GM23338 (cell line): ENCODE results near the gene NTM. TPM values are rescaled to one million over a fixed set of nuclear protein-coding genes. Genes with fewer than 3 reads are reported as not detected.

ENCODE experiments used
- ATAC-seq: fragments of 200-7000 bp; cut with Tn5 transposase; 3 replicates; pipeline ENCODE4 v1.9.1; 2020
- DNase-seq: peaks from one replicate; pipeline ENCODE4 v3.0.0-alpha.2; 2015; ENCODE audit warnings: low spot score
- H2AFZ ChIP-seq: fragments of 200-600 bp; sonication (generic); 2 replicates; pipeline ENCODE4 v1.8.0; 2016; ENCODE audit warnings: antibody characterized with exemption, mild to moderate bottlenecking, moderate library complexity
- H3F3A ChIP-seq: fragments of 200-600 bp; sonication (generic); replicated peaks from 2 replicates; pipeline ENCODE4 v1.8.0; 2017; ENCODE audit warnings: antibody characterized with exemption, mixed run types, low read depth
- H3K27ac ChIP-seq: fragments of 200-600 bp; sonication (generic); 2 replicates; pipeline ENCODE4 v1.6.1; 2016; ENCODE audit warnings: low read depth
- H3K27me3 ChIP-seq: fragments of 200-600 bp; sonication (generic); 2 replicates; pipeline ENCODE4 v1.8.0; 2016; ENCODE audit warnings: mild to moderate bottlenecking, mixed run types, moderate library complexity; ENCODE audit not compliant: insufficient read depth
- H3K36me3 ChIP-seq: fragments of 200-600 bp; sonication (generic); 2 replicates; pipeline ENCODE4 v1.8.0; 2016; ENCODE audit warnings: mild to moderate bottlenecking; ENCODE audit not compliant: insufficient read depth
- H3K4me1 ChIP-seq: fragments of 200-600 bp; sonication (generic); 2 replicates; pipeline ENCODE4 v1.8.0; 2016; ENCODE audit warnings: mild to moderate bottlenecking, moderate library complexity; ENCODE audit not compliant: insufficient read depth
- H3K4me2 ChIP-seq: fragments of 200-600 bp; sonication (generic); 2 replicates; pipeline ENCODE4 v1.7.1; 2017; ENCODE audit warnings: mixed run types
- H3K4me3 ChIP-seq: fragments of 200-600 bp; sonication (generic); 2 replicates; pipeline ENCODE4 v1.6.1; 2016; ENCODE audit warnings: mixed run types
- H3K79me2 ChIP-seq: fragments of 200-600 bp; sonication (generic); replicated peaks from 2 replicates; pipeline ENCODE4 v1.8.0; 2017; ENCODE audit warnings: mild to moderate bottlenecking; ENCODE audit not compliant: insufficient read depth
- H3K9me2 ChIP-seq: fragments of 200-600 bp; sonication (generic); 2 replicates; pipeline ENCODE4 v1.8.0; 2017; ENCODE audit not compliant: insufficient read depth
- H4K20me1 ChIP-seq: fragments of 200-600 bp; sonication (generic); replicated peaks from 2 replicates; pipeline ENCODE4 v1.8.0; 2017; ENCODE audit warnings: mild to moderate bottlenecking; ENCODE audit not compliant: insufficient read depth
- H3K27ac Mint-ChIP-seq: 2 replicates; pipeline ENCODE4 v1.8.0; 2020; ENCODE audit warnings: inconsistent platforms, mild to moderate bottlenecking, moderate library complexity, mixed read lengths
- H3K27me3 Mint-ChIP-seq: 3 replicates; pipeline ENCODE4 v1.8.0; 2022; ENCODE audit warnings: low read depth, mild to moderate bottlenecking, moderate library complexity, mixed read lengths, inconsistent platforms; ENCODE audit not compliant: insufficient read depth, poor library complexity
- H3K36me3 Mint-ChIP-seq: 3 replicates; pipeline ENCODE4 v1.8.0; 2021; ENCODE audit warnings: low read depth, mild to moderate bottlenecking, inconsistent platforms, moderate library complexity, mixed read lengths
- H3K4me1 Mint-ChIP-seq: 3 replicates; pipeline ENCODE4 v1.8.0; 2020; ENCODE audit warnings: mild to moderate bottlenecking, inconsistent platforms, mixed read lengths
- H3K4me3 Mint-ChIP-seq: 3 replicates; pipeline ENCODE4 v1.8.0; 2021; ENCODE audit warnings: moderate library complexity, mild to moderate bottlenecking, inconsistent platforms, mixed read lengths
- H3K9me3 Mint-ChIP-seq: 3 replicates; pipeline ENCODE4 v1.8.0; 2020; ENCODE audit warnings: moderate library complexity, mild to moderate bottlenecking, inconsistent platforms, mixed read lengths
- CREB1 ChIP-seq: fragments of 250-450 bp; sonication (Bioruptor Pico); IDR thresholded peaks from 2 replicates; pipeline ENCODE4 v1.5.0; 2020; ENCODE audit warnings: low read depth, mild to moderate bottlenecking, moderate library complexity
- CTCF ChIP-seq, 2 experiments: fragments of 200-600 bp in 1 of 2; sonication (generic) in 1 of 2; conservative IDR thresholded peaks; 2 replicates each; pipeline versions ENCODE4 v1.5.1 to v1.6.1; 2016 to 2017; ENCODE audit warnings: antibody characterized with exemption in 2 of 2, low read depth in 2 of 2, mild to moderate bottlenecking in 2 of 2, moderate library complexity in 1 of 2
- EZH2 ChIP-seq: fragments of 200-600 bp; sonication (generic); IDR thresholded peaks from one replicate; pipeline ENCODE4 v1.8.0; 2017; ENCODE audit warnings: antibody characterized with exemption, mild to moderate bottlenecking, low read depth; ENCODE audit not compliant: unreplicated experiment
- JUNB ChIP-seq: IDR thresholded peaks from one replicate; pipeline ENCODE4 v1.6.1; 2016; ENCODE audit warnings: antibody characterized with exemption; ENCODE audit not compliant: unreplicated experiment
- POLR2AphosphoS5 ChIP-seq: IDR thresholded peaks from 2 replicates; pipeline ENCODE4 v1.6.1; 2016; ENCODE audit warnings: antibody characterized with exemption, low read depth
- REST ChIP-seq: IDR thresholded peaks from one replicate; pipeline ENCODE4 v1.6.1; 2018; ENCODE audit warnings: antibody characterized with exemption; ENCODE audit not compliant: unreplicated experiment
- STAT1 ChIP-seq: IDR thresholded peaks from one replicate; pipeline ENCODE4 v1.6.1; 2016; ENCODE audit warnings: antibody characterized with exemption; ENCODE audit not compliant: unreplicated experiment
- ZNF331 ChIP-seq: fragments of 250-450 bp; sonication (Bioruptor Pico); IDR thresholded peaks from 2 replicates; pipeline ENCODE4 v1.5.0; 2020; ENCODE audit warnings: low read depth, mild to moderate bottlenecking, moderate library complexity
- ZNF462 ChIP-seq: fragments of 250-450 bp; sonication (Bioruptor Pico); IDR thresholded peaks from 2 replicates; pipeline ENCODE4 v1.5.0; 2020; ENCODE audit warnings: mild to moderate bottlenecking, moderate library complexity
- polyA plus RNA-seq: library from polyadenylated mRNA; unstranded; fragments of >200 nt; fragmentation: Nextera tagmentation; extraction: Ambion mirVana; gene quantifications from 2 replicates; pipeline ENCODE4 v1.2.1, GENCODE V29; 2016
- total RNA-seq: library from RNA; depleted of rRNA; stranded (reverse); fragments of >200 nt; shearing (Covaris generic); gene quantifications from 2 replicates; pipeline ENCODE4 v1.2.3, GENCODE V29; 2014

Gene NTM
- total and polyA plus RNA-seq, 2 experiments from 2014 or later: 10.6 to 14.6 TPM

- Histone ChIP-seq H3K9me2 (no peaks in the 10 kb centered on the region; the same call in 1 of the 2 replicates), H3K4me3 (no peak overlapping the region), H3K4me2 (no peak overlapping the region), H3K36me3 (no peaks in the 10 kb centered on the region), H3K4me1 (peaks cover 2% of the 10 kb centered on the region; the same call in 1 of the 2 replicates), H3K27me3 (no peaks in the 10 kb centered on the region), H3K27ac (no peak overlapping the region), H3F3A (no peaks in the 10 kb centered on the region), H4K20me1 (no peaks in the 10 kb centered on the region), H2AFZ (no peak overlapping the region), H3K79me2 (no peaks in the 10 kb centered on the region)
- DNase-seq (no peak), ATAC-seq (no peak)
- no peak for TF ChIP-seq ZNF331 (CRISPR knock-in tag)
- TF ChIP-seq POLR2AphosphoS5: no peak
- H3K27ac Mint-ChIP-seq: no peak overlapping the region
- no peaks in the 10 kb centered on the region for H3K27me3 Mint-ChIP-seq
- no peak overlapping the region for H3K4me3 Mint-ChIP-seq
- peaks cover 10% of the 10 kb centered on the region for H3K9me3 Mint-ChIP-seq
- H3K4me1 Mint-ChIP-seq: peaks cover 5% of the 10 kb centered on the region; the same call in 2 of the 3 replicates
- H3K36me3 Mint-ChIP-seq: peaks cover 7% of the 10 kb centered on the region; the same call in 2 of the 3 replicates
Observed at GRCh38 chr11:132077416-132077815, 707.0 kb downstream of the NTM start.

- no peaks in the 10 kb centered on the region for H3K27me3 Mint-ChIP-seq
- TF ChIP-seq REST (no peak), JUNB (no peak), EZH2 (no peak), POLR2AphosphoS5 (no peak), ZNF331 (CRISPR knock-in tag) (no peak), CREB1 (no peak), ZNF462 (CRISPR knock-in tag) (no peak), STAT1 (no peak), CTCF (conservative IDR thresholded peaks at IDR 0.05; ENCODE audit: low read depth in 2 of 2) (no peak)
Observed at GRCh38 chr11:132078264-132079076, 708.1 kb downstream of the NTM start.

More at GRCh38 chr11:132078264-132079076, 708.1 kb downstream of the NTM start:
- no peaks in the 10 kb centered on the region for H3F3A ChIP-seq
- no peaks in the 10 kb centered on the region for H3K27me3 ChIP-seq
- no peaks in the 10 kb centered on the region for H3K79me2 ChIP-seq
- peaks cover 16% of the 10 kb centered on the region; the same call in 2 of the 3 replicates for H3K36me3 Mint-ChIP-seq
- no peaks in the 10 kb centered on the region; the same call in 1 of the 2 replicates for H3K9me2 ChIP-seq
- no peak overlapping the region for H3K27ac Mint-ChIP-seq
- no peaks in the 10 kb centered on the region for H3K4me1 Mint-ChIP-seq
- no peak for DNase-seq
- no peaks in the 10 kb centered on the region for H3K36me3 ChIP-seq
- no peak overlapping the region for H3K27ac ChIP-seq
- ATAC-seq: no peak
- H4K20me1 ChIP-seq: no peaks in the 10 kb centered on the region
- H3K4me2 ChIP-seq: no peak overlapping the region
- no peak overlapping the region for H3K4me3 Mint-ChIP-seq
- no peak overlapping the region for H3K4me3 ChIP-seq
- no peaks in the 10 kb centered on the region for H3K4me1 ChIP-seq
- no peak overlapping the region for H2AFZ ChIP-seq
- peaks cover 19% of the 10 kb centered on the region for H3K9me3 Mint-ChIP-seq
